H9 (cell line): ENCODE data around the gene TLE5. TPM values are rescaled to one million over a fixed set of nuclear protein-coding genes. Genes with fewer than 3 reads are reported as not detected.

ENCODE experiments used
- DNase-seq: peaks from one replicate; pipeline ENCODE4 v3.0.0-alpha.2; 2017
- H2AFZ ChIP-seq: one replicate; pipeline ENCODE4 v1.6.1; 2013; ENCODE audit warnings: mild to moderate bottlenecking, low read length, control low read depth, moderate library complexity
- H2AK5ac ChIP-seq: 2 replicates; pipeline ENCODE4 v1.6.1; 2013; ENCODE audit warnings: low read length, control low read depth, mixed read lengths; ENCODE audit not compliant: insufficient read length
- H2BK120ac ChIP-seq: one replicate; pipeline ENCODE4 v1.6.1; 2013; ENCODE audit warnings: low read depth, mild to moderate bottlenecking, low read length, control low read depth, inconsistent platforms; ENCODE audit not compliant: poor library complexity, severe bottlenecking
- H2BK12ac ChIP-seq: 2 replicates; pipeline ENCODE4 v1.6.1; 2013; ENCODE audit warnings: low read length, control low read depth, mixed read lengths, low read depth; ENCODE audit not compliant: insufficient read length
- H2BK15ac ChIP-seq: 2 replicates; pipeline ENCODE4 v1.6.1; 2013; ENCODE audit warnings: low read depth, low read length, control low read depth
- H2BK20ac ChIP-seq: one replicate; pipeline ENCODE4 v1.6.1; 2013; ENCODE audit warnings: low read depth, mild to moderate bottlenecking, low read length, control low read depth, inconsistent platforms; ENCODE audit not compliant: poor library complexity, severe bottlenecking
- H2BK5ac ChIP-seq: 2 replicates; pipeline ENCODE4 v1.6.1; 2013; ENCODE audit warnings: low read length, control low read depth, mixed read lengths; ENCODE audit not compliant: insufficient read length
- H3K14ac ChIP-seq: 2 replicates; pipeline ENCODE4 v1.6.1; 2013; ENCODE audit warnings: low read length, control low read depth; ENCODE audit not compliant: insufficient read depth
- H3K18ac ChIP-seq: 2 replicates; pipeline ENCODE4 v1.6.1; 2013; ENCODE audit warnings: low read depth, mild to moderate bottlenecking, mixed read lengths, low read length, control low read depth; ENCODE audit not compliant: insufficient read length
- H3K23ac ChIP-seq: 2 replicates; pipeline ENCODE4 v1.6.1; 2013; ENCODE audit warnings: low read length, control low read depth, mixed read lengths, low read depth; ENCODE audit not compliant: insufficient read length
- H3K23me2 ChIP-seq: 2 replicates; pipeline ENCODE4 v1.6.1; 2013; ENCODE audit warnings: low read depth, mild to moderate bottlenecking, mixed read lengths, low read length, control low read depth; ENCODE audit not compliant: insufficient read length, poor library complexity, severe bottlenecking
- H3K27ac ChIP-seq: 2 replicates; pipeline ENCODE4 v1.5.1; 2013; ENCODE audit warnings: low read length, control low read depth, mixed read lengths, low read depth; ENCODE audit not compliant: insufficient read length
- H3K27me3 ChIP-seq: 2 replicates; pipeline ENCODE4 v1.6.1; 2013; ENCODE audit warnings: low read length, control low read depth, inconsistent platforms; ENCODE audit not compliant: insufficient read depth
- H3K4ac ChIP-seq: 2 replicates; pipeline ENCODE4 v1.6.1; 2013; ENCODE audit warnings: low read depth, mild to moderate bottlenecking, control low read depth, inconsistent platforms, low read length, moderate library complexity
- H3K4me1 ChIP-seq: 2 replicates; pipeline ENCODE4 v1.6.1; 2013; ENCODE audit warnings: low read length, control low read depth, inconsistent platforms; ENCODE audit not compliant: insufficient read depth
- H3K4me2 ChIP-seq: 2 replicates; pipeline ENCODE4 v1.6.1; 2013; ENCODE audit warnings: low read length, control low read depth, mixed read lengths; ENCODE audit not compliant: insufficient read length, insufficient read depth
- H3K56ac ChIP-seq: 2 replicates; pipeline ENCODE4 v1.6.1; 2013; ENCODE audit warnings: low read depth, mild to moderate bottlenecking, mixed read lengths, low read length, control low read depth; ENCODE audit not compliant: insufficient read length
- H3K79me1 ChIP-seq: 2 replicates; pipeline ENCODE4 v1.6.1; 2013; ENCODE audit warnings: low read depth, mild to moderate bottlenecking, moderate library complexity, low read length, control low read depth, inconsistent platforms; ENCODE audit not compliant: insufficient read depth, poor library complexity, severe bottlenecking
- H3K79me2 ChIP-seq: 2 replicates; pipeline ENCODE4 v1.6.1; 2013; ENCODE audit warnings: low read length, control low read depth, inconsistent platforms; ENCODE audit not compliant: insufficient read depth
- H3K9ac ChIP-seq: 2 replicates; pipeline ENCODE4 v1.6.1; 2013; ENCODE audit warnings: low read length, control low read depth, mixed read lengths; ENCODE audit not compliant: insufficient read length; ENCODE audit errors: extremely low read depth
- H3K9me3 ChIP-seq: one replicate; pipeline ENCODE4 v1.6.1; 2013; ENCODE audit warnings: low read depth, low read length, inconsistent platforms; ENCODE audit not compliant: control insufficient read depth
- H3T11ph ChIP-seq: one replicate; pipeline ENCODE4 v1.6.1; 2013; ENCODE audit warnings: mild to moderate bottlenecking, low read length, control low read depth, inconsistent platforms
- H4K20me1 ChIP-seq: one replicate; pipeline ENCODE4 v1.6.1; 2013; ENCODE audit not compliant: control insufficient read depth, insufficient read length, insufficient read depth
- H4K5ac ChIP-seq: 2 replicates; pipeline ENCODE4 v1.6.1; 2013; ENCODE audit warnings: low read depth, mild to moderate bottlenecking, mixed read lengths, low read length, control low read depth; ENCODE audit not compliant: insufficient read length
- H4K8ac ChIP-seq: replicated peaks from 2 replicates; pipeline ENCODE4 v1.6.1; 2013; ENCODE audit warnings: low read length, control low read depth, mixed read lengths, low read depth; ENCODE audit not compliant: insufficient read length
- H4K91ac ChIP-seq: 2 replicates; pipeline ENCODE4 v1.6.1; 2013; ENCODE audit warnings: low read depth, mild to moderate bottlenecking, moderate library complexity, mixed read lengths, low read length, control low read depth; ENCODE audit not compliant: insufficient read length
- H3K27ac Mint-ChIP-seq, 3 experiments: 2 replicates in 2 of 3; 3 replicates in 1 of 3; pipeline ENCODE4 v1.8.0; 2020 to 2021; ENCODE audit warnings: mixed read lengths in 3 of 3, mild to moderate bottlenecking in 1 of 3, moderate library complexity in 1 of 3
- H3K27me3 Mint-ChIP-seq: 2 replicates; pipeline ENCODE4 v1.8.0; 2021; ENCODE audit warnings: low read depth, mild to moderate bottlenecking, moderate library complexity, mixed read lengths
- H3K36me3 Mint-ChIP-seq, 3 experiments: 2 replicates in 2 of 3; 3 replicates in 1 of 3; pipeline ENCODE4 v1.8.0; 2020 to 2021; ENCODE audit warnings: low read depth in 3 of 3, mixed read lengths in 3 of 3; ENCODE audit not compliant: insufficient read depth in 1 of 3
- H3K4me1 Mint-ChIP-seq, 2 experiments: 2 replicates each; pipeline ENCODE4 v1.8.0; 2020; ENCODE audit warnings: mixed read lengths in 2 of 2
- H3K4me3 Mint-ChIP-seq, 2 experiments: 2 replicates in 1 of 2; 3 replicates in 1 of 2; pipeline ENCODE4 v1.8.0; 2020 to 2021; ENCODE audit warnings: mild to moderate bottlenecking in 2 of 2, mixed read lengths in 2 of 2, moderate library complexity in 1 of 2
- H3K9me3 Mint-ChIP-seq, 2 experiments: 2 replicates in 1 of 2; 3 replicates in 1 of 2; pipeline ENCODE4 v1.8.0; 2020; ENCODE audit warnings: mild to moderate bottlenecking in 2 of 2, mixed read lengths in 2 of 2, moderate library complexity in 1 of 2
- WGBS: extraction: QIAGEN DNeasy Blood & Tissue Kit; methylation state at CpG from one replicate; pipeline ENCODE4 v1.1.7; 2013; ENCODE audit warnings: missing lambda C conversion rate, low lambda C conversion rate, mixed read lengths; ENCODE audit not compliant: insufficient read length; ENCODE audit errors: extremely low coverage; 5-methylcytosine and 5-hydroxymethylcytosine counted together
- total RNA-seq: library from RNA; stranded (reverse); gene quantifications from 2 replicates; pipeline ENCODE4 v1.2.1, GENCODE V29; 2021
- TF ChIP-seq, protein P1 (sequence below): fragments of 200-600 bp; sonication (generic); conservative IDR thresholded peaks from 3 replicates; pipeline ENCODE4 v1.8.0; 2021; ENCODE audit warnings: antibody characterized with exemption, mild to moderate bottlenecking

Gene TLE5
- total RNA-seq, 1 experiment from 2014 or later = 221 TPM

DNA sequence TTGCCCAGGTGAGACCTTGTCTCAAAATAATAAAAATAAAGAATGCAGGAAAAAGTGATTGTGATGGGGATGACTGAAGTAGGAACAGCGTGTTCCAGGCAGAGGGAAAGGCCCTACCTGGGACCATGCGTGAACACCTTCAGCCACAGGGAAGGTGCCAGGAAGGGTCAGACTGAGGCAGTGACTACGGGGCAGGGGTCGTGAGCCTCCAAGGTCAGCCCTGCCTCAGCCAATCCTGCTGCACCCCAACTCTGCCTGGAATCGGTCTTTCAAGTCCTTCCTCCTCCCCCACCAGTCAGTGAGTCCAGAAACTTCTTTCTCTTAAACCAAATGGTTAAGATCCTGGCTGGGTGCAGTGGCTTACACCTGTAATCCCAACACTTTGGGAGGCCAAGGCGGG lies 17.1 kb downstream of the TLE5 start:
- Histone ChIP-seq H3K4ac (no peak overlapping the region), H3K18ac (peak overlapping the region; percentile 57), H3K23ac (no peak overlapping the region), H4K5ac (no peak overlapping the region), H4K91ac (no peak overlapping the region), H3K79me2 (no peaks in the 10 kb centered on the region), H3K27ac (no peak overlapping the region), H4K8ac (no peak overlapping the region), H3K4me1 (peaks cover 3% of the 10 kb centered on the region; the same call in 1 of the 2 replicates), H4K20me1 (no peaks in the 10 kb centered on the region), H2AK5ac (no peak overlapping the region), H2BK20ac (no peak overlapping the region), H3K56ac (no peak overlapping the region), H2BK120ac (no peak overlapping the region), H2BK15ac (no peak overlapping the region), H3K27me3 (no peaks in the 10 kb centered on the region), H3K79me1 (no peaks in the 10 kb centered on the region), H2BK5ac (no peak overlapping the region), H3K4me2 (no peak overlapping the region), H3K9ac (no peak overlapping the region), H3K23me2 (peaks cover 9% of the 10 kb centered on the region), H3K9me3 (no peaks in the 10 kb centered on the region), H3T11ph (no peak overlapping the region), H3K14ac (no peak overlapping the region), H2AFZ (no peak overlapping the region), H2BK12ac (no peak overlapping the region)
- Mint-ChIP-seq H3K27me3 (peaks cover 66% of the 10 kb centered on the region), H3K36me3 (no peaks in the 10 kb centered on the region), H3K4me3 (no peak overlapping the region), H3K4me1 (peaks cover 17 to 33% of the 10 kb centered on the region in 2 experiments), H3K27ac (no peak overlapping the region), H3K9me3 (peaks cover 0 to 3% of the 10 kb centered on the region in 2 experiments; a peak in 1 of 5 replicates)
- DNase-seq = no peak
- no CpG with 5 or more reads among the region's 6 CpGs for WGBS
- TF ChIP-seq, protein P1, sequence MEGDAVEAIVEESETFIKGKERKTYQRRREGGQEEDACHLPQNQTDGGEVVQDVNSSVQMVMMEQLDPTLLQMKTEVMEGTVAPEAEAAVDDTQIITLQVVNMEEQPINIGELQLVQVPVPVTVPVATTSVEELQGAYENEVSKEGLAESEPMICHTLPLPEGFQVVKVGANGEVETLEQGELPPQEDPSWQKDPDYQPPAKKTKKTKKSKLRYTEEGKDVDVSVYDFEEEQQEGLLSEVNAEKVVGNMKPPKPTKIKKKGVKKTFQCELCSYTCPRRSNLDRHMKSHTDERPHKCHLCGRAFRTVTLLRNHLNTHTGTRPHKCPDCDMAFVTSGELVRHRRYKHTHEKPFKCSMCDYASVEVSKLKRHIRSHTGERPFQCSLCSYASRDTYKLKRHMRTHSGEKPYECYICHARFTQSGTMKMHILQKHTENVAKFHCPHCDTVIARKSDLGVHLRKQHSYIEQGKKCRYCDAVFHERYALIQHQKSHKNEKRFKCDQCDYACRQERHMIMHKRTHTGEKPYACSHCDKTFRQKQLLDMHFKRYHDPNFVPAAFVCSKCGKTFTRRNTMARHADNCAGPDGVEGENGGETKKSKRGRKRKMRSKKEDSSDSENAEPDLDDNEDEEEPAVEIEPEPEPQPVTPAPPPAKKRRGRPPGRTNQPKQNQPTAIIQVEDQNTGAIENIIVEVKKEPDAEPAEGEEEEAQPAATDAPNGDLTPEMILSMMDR = no peak
